ENCODE measurements around the gene CCDC154.

DNA sequence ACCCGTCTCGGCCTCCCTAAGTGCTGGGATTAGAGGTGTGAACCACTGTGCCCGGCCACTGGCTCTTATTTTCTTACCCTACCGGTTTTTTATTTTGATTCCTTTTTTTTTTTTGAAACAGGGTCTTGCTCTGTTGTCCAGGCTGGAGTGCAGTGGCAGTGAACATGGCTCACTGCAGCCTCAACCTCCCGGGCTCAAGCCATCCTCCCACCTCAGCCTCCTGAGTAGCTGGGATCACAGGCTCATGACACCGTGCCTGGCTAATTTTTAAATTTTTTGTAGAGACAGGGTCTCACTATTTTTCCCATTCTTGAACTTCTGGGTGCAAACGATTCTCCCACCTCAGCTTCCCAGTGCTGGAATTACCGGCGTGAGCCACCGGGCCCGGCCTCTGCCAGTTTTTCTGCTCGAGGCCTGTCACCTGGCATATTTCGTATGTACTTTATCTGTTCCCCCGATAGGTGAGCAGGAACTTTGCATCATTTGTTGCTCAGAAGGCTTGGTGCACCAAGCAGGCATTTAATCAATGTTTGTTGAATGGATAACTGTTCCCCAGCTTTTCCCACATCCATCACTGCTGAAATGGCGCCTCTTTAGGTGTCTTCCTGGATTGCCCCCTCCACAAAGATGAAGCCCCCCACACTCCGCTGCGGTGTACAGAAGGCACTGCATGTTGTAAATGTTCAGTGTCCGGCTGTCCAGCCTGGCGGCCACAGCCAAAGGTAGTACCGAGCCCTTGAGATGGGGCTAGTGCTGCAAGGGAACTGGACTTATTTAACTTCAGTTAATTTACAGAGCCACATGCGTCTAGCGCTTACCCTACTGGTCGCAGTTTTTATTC is 47.9 kb upstream of the CCDC154 start:
- TF ChIP-seq, protein P1, sequence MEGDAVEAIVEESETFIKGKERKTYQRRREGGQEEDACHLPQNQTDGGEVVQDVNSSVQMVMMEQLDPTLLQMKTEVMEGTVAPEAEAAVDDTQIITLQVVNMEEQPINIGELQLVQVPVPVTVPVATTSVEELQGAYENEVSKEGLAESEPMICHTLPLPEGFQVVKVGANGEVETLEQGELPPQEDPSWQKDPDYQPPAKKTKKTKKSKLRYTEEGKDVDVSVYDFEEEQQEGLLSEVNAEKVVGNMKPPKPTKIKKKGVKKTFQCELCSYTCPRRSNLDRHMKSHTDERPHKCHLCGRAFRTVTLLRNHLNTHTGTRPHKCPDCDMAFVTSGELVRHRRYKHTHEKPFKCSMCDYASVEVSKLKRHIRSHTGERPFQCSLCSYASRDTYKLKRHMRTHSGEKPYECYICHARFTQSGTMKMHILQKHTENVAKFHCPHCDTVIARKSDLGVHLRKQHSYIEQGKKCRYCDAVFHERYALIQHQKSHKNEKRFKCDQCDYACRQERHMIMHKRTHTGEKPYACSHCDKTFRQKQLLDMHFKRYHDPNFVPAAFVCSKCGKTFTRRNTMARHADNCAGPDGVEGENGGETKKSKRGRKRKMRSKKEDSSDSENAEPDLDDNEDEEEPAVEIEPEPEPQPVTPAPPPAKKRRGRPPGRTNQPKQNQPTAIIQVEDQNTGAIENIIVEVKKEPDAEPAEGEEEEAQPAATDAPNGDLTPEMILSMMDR (IDR thresholded peaks at IDR 0.05; ENCODE audit: insufficient read depth, low read depth, low read length), result no peak
- no peak for TF ChIP-seq EZH2 (IDR thresholded peaks at IDR 0.05; ENCODE audit: insufficient read depth, low read length)
